ENCODE results near the gene POLR2I.

DNA sequence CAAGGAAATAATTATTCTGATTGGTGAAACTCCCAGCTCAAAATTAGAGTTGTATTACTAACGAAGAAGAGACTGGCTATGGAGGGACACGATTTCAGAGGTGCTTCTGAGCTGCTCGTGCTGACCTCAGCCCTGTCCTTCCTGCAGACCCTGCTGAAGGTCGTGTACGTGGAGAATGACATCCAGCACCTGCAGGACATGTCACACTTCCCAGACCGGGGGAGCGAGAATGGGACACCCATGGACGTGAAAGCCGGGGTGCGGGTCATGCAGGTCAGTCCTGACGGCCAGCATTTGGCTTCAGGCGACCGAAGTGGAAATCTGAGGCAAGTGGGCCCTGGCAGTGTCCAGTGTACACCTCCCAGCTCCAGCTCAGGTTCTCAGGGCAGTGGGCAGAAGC, 31.8 kb downstream of the POLR2I start:
- TF ChIP-seq, protein P1, sequence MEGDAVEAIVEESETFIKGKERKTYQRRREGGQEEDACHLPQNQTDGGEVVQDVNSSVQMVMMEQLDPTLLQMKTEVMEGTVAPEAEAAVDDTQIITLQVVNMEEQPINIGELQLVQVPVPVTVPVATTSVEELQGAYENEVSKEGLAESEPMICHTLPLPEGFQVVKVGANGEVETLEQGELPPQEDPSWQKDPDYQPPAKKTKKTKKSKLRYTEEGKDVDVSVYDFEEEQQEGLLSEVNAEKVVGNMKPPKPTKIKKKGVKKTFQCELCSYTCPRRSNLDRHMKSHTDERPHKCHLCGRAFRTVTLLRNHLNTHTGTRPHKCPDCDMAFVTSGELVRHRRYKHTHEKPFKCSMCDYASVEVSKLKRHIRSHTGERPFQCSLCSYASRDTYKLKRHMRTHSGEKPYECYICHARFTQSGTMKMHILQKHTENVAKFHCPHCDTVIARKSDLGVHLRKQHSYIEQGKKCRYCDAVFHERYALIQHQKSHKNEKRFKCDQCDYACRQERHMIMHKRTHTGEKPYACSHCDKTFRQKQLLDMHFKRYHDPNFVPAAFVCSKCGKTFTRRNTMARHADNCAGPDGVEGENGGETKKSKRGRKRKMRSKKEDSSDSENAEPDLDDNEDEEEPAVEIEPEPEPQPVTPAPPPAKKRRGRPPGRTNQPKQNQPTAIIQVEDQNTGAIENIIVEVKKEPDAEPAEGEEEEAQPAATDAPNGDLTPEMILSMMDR (IDR thresholded peaks at IDR 0.05; ENCODE audit: low read depth, low read length): no peak
- no peak for TF ChIP-seq EZH2phosphoT487 (IDR thresholded peaks at IDR 0.05; ENCODE audit: low read depth)
